ENCODE data around the gene DMXL1. TPM values are rescaled to one million over a fixed set of nuclear protein-coding genes. Genes with fewer than 3 reads are reported as not detected.

DMXL1 gene
- total RNA-seq, 1 experiment from 2014 or later = 29.2 TPM

DNA sequence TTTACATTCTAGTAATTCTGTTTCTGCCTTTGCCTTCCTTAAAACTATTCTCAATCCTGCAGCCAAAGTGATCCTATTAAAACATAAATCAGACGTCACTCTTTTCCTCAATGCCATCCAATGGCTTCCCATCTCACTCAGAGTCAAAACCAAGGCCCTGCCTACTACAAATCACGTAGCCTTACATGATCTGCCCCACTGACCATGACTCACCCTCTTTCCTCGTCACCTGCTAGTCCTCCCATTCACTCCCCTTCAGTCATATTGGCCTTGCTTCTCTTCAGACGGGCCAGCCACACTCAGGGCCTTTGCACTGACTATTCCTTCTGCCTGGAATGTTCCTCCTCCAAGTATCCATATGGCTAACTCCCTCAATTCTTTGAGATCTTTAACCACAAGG, 39.0 kb upstream of the DMXL1 start:
- TF ChIP-seq, protein P1, sequence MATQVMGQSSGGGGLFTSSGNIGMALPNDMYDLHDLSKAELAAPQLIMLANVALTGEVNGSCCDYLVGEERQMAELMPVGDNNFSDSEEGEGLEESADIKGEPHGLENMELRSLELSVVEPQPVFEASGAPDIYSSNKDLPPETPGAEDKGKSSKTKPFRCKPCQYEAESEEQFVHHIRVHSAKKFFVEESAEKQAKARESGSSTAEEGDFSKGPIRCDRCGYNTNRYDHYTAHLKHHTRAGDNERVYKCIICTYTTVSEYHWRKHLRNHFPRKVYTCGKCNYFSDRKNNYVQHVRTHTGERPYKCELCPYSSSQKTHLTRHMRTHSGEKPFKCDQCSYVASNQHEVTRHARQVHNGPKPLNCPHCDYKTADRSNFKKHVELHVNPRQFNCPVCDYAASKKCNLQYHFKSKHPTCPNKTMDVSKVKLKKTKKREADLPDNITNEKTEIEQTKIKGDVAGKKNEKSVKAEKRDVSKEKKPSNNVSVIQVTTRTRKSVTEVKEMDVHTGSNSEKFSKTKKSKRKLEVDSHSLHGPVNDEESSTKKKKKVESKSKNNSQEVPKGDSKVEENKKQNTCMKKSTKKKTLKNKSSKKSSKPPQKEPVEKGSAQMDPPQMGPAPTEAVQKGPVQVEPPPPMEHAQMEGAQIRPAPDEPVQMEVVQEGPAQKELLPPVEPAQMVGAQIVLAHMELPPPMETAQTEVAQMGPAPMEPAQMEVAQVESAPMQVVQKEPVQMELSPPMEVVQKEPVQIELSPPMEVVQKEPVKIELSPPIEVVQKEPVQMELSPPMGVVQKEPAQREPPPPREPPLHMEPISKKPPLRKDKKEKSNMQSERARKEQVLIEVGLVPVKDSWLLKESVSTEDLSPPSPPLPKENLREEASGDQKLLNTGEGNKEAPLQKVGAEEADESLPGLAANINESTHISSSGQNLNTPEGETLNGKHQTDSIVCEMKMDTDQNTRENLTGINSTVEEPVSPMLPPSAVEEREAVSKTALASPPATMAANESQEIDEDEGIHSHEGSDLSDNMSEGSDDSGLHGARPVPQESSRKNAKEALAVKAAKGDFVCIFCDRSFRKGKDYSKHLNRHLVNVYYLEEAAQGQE (IDR thresholded peaks at IDR 0.05; ENCODE audit: insufficient read depth in 1 of 2, low read depth in 2 of 2, low read length in 1 of 2) = no peak
- no peak for TF ChIP-seq TCF7L2 (IDR thresholded peaks at IDR 0.05; ENCODE audit: low read depth, low read length)
- no peak for TF ChIP-seq SIN3A (IDR thresholded peaks at IDR 0.05; ENCODE audit: borderline replicate concordance, insufficient read depth, low read depth, low read length)
- TF ChIP-seq POLR2AphosphoS5 (IDR thresholded peaks at IDR 0.05; ENCODE audit: low read depth, low read length) = no peak
- TF ChIP-seq, protein P2, sequence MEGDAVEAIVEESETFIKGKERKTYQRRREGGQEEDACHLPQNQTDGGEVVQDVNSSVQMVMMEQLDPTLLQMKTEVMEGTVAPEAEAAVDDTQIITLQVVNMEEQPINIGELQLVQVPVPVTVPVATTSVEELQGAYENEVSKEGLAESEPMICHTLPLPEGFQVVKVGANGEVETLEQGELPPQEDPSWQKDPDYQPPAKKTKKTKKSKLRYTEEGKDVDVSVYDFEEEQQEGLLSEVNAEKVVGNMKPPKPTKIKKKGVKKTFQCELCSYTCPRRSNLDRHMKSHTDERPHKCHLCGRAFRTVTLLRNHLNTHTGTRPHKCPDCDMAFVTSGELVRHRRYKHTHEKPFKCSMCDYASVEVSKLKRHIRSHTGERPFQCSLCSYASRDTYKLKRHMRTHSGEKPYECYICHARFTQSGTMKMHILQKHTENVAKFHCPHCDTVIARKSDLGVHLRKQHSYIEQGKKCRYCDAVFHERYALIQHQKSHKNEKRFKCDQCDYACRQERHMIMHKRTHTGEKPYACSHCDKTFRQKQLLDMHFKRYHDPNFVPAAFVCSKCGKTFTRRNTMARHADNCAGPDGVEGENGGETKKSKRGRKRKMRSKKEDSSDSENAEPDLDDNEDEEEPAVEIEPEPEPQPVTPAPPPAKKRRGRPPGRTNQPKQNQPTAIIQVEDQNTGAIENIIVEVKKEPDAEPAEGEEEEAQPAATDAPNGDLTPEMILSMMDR (IDR thresholded peaks at IDR 0.05) = no peak
- H3K9me3 ChIP-seq (ENCODE audit: control insufficient read depth, insufficient read depth, low read depth, low read length) = no peaks in the 10 kb centered on the region
- no peaks in the 10 kb centered on the region for H3K36me3 ChIP-seq (ENCODE audit: control insufficient read depth, insufficient read depth, low read length)
- DNase-seq (ENCODE audit: low read depth, low spot score) = no peak
- H3K27me3 ChIP-seq (ENCODE audit: control insufficient read depth, insufficient read depth, low read length) = no peaks in the 10 kb centered on the region
- H3K4me3 ChIP-seq (ENCODE audit: low read depth in 2 of 2, low read length in 2 of 2) = no peak overlapping the region
- intact Hi-C loops (cut with micrococcal nuclease; ENCODE audit: unreplicated experiment) = no loop called here
- H3K4me1 ChIP-seq (ENCODE audit: control insufficient read depth, insufficient read depth, low read length) = no peaks in the 10 kb centered on the region
- in situ Hi-C loops (cut with HindIII; ENCODE audit: low pct_unique_long_range_greater_than_20kb, low sequenced_read_pairs) = no loop called here
- no peak for ATAC-seq
- no peak overlapping the region for H3K27ac ChIP-seq (ENCODE audit: low read length)
- ChIA-PET CTCF (no interaction called here), POLR2A (no interaction called here)
- BruUV-seq (replicated peaks) = no TSS peak

DNA sequence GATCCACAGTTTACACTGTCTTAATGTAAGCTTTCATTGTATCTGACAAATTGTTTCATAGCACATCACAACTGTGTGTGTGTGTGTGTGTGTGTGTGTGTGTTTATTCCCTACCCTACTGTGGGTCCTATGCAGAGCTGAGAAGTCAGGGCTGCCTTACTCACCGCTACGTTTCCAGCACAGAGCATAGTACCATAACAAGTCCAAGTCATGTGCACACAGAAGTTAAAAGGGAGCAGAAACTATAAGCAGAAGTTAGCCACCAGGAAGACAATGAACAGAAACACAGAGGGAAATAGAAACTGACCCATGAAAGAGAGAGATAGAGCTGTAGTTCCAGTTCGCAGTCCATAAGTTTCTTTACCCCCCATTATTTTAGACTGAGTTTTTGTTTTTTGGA, 38.2 kb upstream of the DMXL1 start:
- Histone ChIP-seq H3K27ac (ENCODE audit: low read length) (no peak overlapping the region), H3K27me3 (ENCODE audit: control insufficient read depth, insufficient read depth, low read length) (no peaks in the 10 kb centered on the region), H3K9me3 (ENCODE audit: control insufficient read depth, insufficient read depth, low read depth, low read length) (no peaks in the 10 kb centered on the region), H3K4me3 (ENCODE audit: low read depth in 2 of 2, low read length in 2 of 2) (no peak overlapping the region), H3K36me3 (ENCODE audit: control insufficient read depth, insufficient read depth, low read length) (no peaks in the 10 kb centered on the region), H3K4me1 (ENCODE audit: control insufficient read depth, insufficient read depth, low read length) (no peaks in the 10 kb centered on the region)
- CTCF ChIA-PET = no interaction called here
- in situ Hi-C loops (cut with HindIII; ENCODE audit: low pct_unique_long_range_greater_than_20kb, low sequenced_read_pairs) (no loop called here), intact Hi-C loops (cut with micrococcal nuclease; ENCODE audit: unreplicated experiment) (no loop called here)
- no TSS peak for BruUV-seq (replicated peaks)
- DNase-seq (ENCODE audit: low read depth, low spot score) (no peak), ATAC-seq (no peak)
- TF ChIP-seq, protein P1 (IDR thresholded peaks at IDR 0.05; ENCODE audit: insufficient read depth in 1 of 2, low read depth in 2 of 2, low read length in 1 of 2) = no peak
- no peak for TF ChIP-seq TCF7L2 (IDR thresholded peaks at IDR 0.05; ENCODE audit: low read depth, low read length)
- no peak for TF ChIP-seq POLR2AphosphoS5 (IDR thresholded peaks at IDR 0.05; ENCODE audit: low read depth, low read length)
- POLR2A ChIA-PET = no interaction called here

Measured in Panc1 (cell line).